ENCODE data around the gene YWHAG. TPM values are rescaled to one million over a fixed set of nuclear protein-coding genes. Genes with fewer than 3 reads are reported as not detected.
"Not testable (repeated sequence)": the region's sequence is repeated elsewhere in the genome, so short reads cannot be mapped to it uniquely, and the experiment has no call there.

Gene YWHAG
- 94.7 TPM for polyA plus RNA-seq
- long read RNA-seq, donor 1, transcript YWHAG-201 (2 exons, 3,750 nt): major isoform, 18 of 18 reads
- long read RNA-seq, donor 1, partial matches to known transcripts: 0 of 18 reads
- long read RNA-seq, donor 1, other reads (novel, unspliced or antisense): 0 of 18 reads
- long read RNA-seq, donor 2, transcript YWHAG-201 (2 exons, 3,750 nt): major isoform, 51 of 152 reads
- long read RNA-seq, donor 2, partial matches to known transcripts: 101 of 152 reads
- long read RNA-seq, donor 2, other reads (novel, unspliced or antisense): 0 of 152 reads
- long read RNA-seq, donor 3, transcript YWHAG-201 (2 exons, 3,750 nt): major isoform, 43 of 43 reads
- long read RNA-seq, donor 3, partial matches to known transcripts: 0 of 43 reads
- long read RNA-seq, donor 3, other reads (novel, unspliced or antisense): 0 of 43 reads
- long read RNA-seq, donor 4, transcript YWHAG-201 (2 exons, 3,750 nt): major isoform, 7 of 7 reads
- long read RNA-seq, donor 4, partial matches to known transcripts: 0 of 7 reads
- long read RNA-seq, donor 4, other reads (novel, unspliced or antisense): 0 of 7 reads
- long read RNA-seq, donor 5, transcript YWHAG-201 (2 exons, 3,750 nt): major isoform, 18 of 18 reads
- long read RNA-seq, donor 5, partial matches to known transcripts: 0 of 18 reads
- long read RNA-seq, donor 5, other reads (novel, unspliced or antisense): 0 of 18 reads
- long read RNA-seq, donor 6, transcript YWHAG-201 (2 exons, 3,750 nt): major isoform, 33 of 33 reads
- long read RNA-seq, donor 6, partial matches to known transcripts: 0 of 33 reads
- long read RNA-seq, donor 6, other reads (novel, unspliced or antisense): 0 of 33 reads
- long read RNA-seq, donor 7, transcript YWHAG-201 (2 exons, 3,750 nt): major isoform, 25 of 25 reads
- long read RNA-seq, donor 7, partial matches to known transcripts: 0 of 25 reads
- long read RNA-seq, donor 7, other reads (novel, unspliced or antisense): 0 of 25 reads
- long read RNA-seq, donor 8, transcript YWHAG-201 (2 exons, 3,750 nt): major isoform, 44 of 44 reads
- long read RNA-seq, donor 8, partial matches to known transcripts: 0 of 44 reads
- long read RNA-seq, donor 8, other reads (novel, unspliced or antisense): 0 of 44 reads
- long read RNA-seq, donor 9, transcript YWHAG-201 (2 exons, 3,750 nt): major isoform, 33 of 33 reads
- long read RNA-seq, donor 9, partial matches to known transcripts: 0 of 33 reads
- long read RNA-seq, donor 9, other reads (novel, unspliced or antisense): 0 of 33 reads
- long read RNA-seq, donor 10, transcript YWHAG-201 (2 exons, 3,750 nt): major isoform, 54 of 54 reads
- long read RNA-seq, donor 10, partial matches to known transcripts: 0 of 54 reads
- long read RNA-seq, donor 10, other reads (novel, unspliced or antisense): 0 of 54 reads
- long read RNA-seq, donor 11, transcript YWHAG-201 (2 exons, 3,750 nt): major isoform, 34 of 34 reads
- long read RNA-seq, donor 11, partial matches to known transcripts: 0 of 34 reads
- long read RNA-seq, donor 11, other reads (novel, unspliced or antisense): 0 of 34 reads

GRCh38 chr7:76358481-76359110 is at the start of gene YWHAG:
YWHAG (minus strand) TSS chr7:76358991; CDS start chr7:76358808, 183 bp downstream.
- peak; percentile 89 to 93 for DNase-seq
- Histone ChIP-seq H3K27ac (ENCODE audit: low read length) (peak within 1 kb of the TSS; percentile 100), H3K4me1 (ENCODE audit: control insufficient read depth, insufficient read depth, low read length) (peaks cover 11% of the 10 kb centered on the region), H3K27me3 (ENCODE audit: control insufficient read depth, insufficient read depth, low read length) (no peaks in the 10 kb centered on the region), H3K4me3 (ENCODE audit: low read length) (peak within 1 kb of the TSS; percentile 94), H3K36me3 (ENCODE audit: control insufficient read depth, insufficient read depth, low read length) (peaks cover 5% of the 10 kb centered on the region), H3K9me3 (ENCODE audit: control insufficient read depth, low read depth, low read length) (no peaks in the 10 kb centered on the region)
- no CpG with 5 or more reads among the region's 80 CpGs for WGBS (ENCODE audit: insufficient coverage, low lambda C conversion rate)

DNA sequence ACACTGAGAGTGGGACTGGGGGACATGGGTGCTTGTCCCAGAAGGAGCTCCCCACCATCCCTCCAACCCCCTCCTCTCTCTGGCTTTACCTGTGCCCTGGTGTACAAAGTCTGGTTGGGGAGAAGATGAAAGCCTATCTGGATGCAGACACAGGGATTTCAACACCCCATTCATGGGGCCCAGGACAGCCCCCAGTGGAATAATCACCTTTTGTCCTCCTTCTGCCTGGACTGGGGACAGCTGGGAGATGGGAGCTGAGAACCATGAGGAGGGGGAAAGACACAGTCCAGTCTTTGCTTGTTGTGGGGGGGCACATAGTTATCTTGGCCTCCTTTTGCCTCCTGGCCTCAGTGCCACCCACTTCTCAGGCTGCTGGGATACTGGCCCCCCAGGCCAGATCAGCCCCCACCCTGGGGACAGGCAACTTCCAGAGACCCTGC is 49.4 kb upstream of the YWHAG start:
- no peaks in the 10 kb centered on the region for H3K27me3 ChIP-seq (ENCODE audit: control insufficient read depth, insufficient read depth, low read length)
- H3K27ac ChIP-seq (ENCODE audit: low read length): no peak overlapping the region
- H3K4me3 ChIP-seq (ENCODE audit: low read length): no peak overlapping the region
- no peak for DNase-seq
- peaks cover 3% of the 10 kb centered on the region for H3K9me3 ChIP-seq (ENCODE audit: control insufficient read depth, low read depth, low read length)
- no peaks in the 10 kb centered on the region for H3K4me1 ChIP-seq (ENCODE audit: control insufficient read depth, insufficient read depth, low read length)
- no peaks in the 10 kb centered on the region for H3K36me3 ChIP-seq (ENCODE audit: control insufficient read depth, insufficient read depth, low read length)

DNA sequence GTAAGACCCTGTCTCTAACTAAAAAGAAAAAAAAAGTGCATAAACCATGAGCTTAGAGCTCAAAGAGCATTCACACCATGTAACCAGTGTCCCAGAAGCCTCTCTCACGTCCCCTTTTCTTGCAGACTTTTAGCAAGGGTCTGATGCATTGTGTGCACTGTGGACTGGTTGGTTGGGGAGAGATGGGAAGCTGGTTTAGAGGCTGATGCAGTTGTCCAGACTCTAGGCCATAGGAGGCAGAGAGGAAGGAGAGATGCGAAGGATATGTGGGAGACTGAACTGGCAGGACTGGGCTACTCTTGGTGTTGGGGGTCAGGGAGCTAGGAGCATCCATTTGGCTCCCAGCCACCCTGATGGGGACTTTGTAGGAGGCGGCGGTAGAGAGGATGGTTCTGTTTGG is 48.9 kb upstream of the YWHAG start:
- DNase-seq: no peak
- peaks cover 3% of the 10 kb centered on the region for H3K9me3 ChIP-seq (ENCODE audit: control insufficient read depth, low read depth, low read length)
- H3K27ac ChIP-seq (ENCODE audit: low read length): no peak overlapping the region
- H3K27me3 ChIP-seq (ENCODE audit: control insufficient read depth, insufficient read depth, low read length): no peaks in the 10 kb centered on the region
- H3K4me3 ChIP-seq (ENCODE audit: low read length): no peak overlapping the region
- no peaks in the 10 kb centered on the region for H3K36me3 ChIP-seq (ENCODE audit: control insufficient read depth, insufficient read depth, low read length)
- WGBS (ENCODE audit: insufficient coverage, low lambda C conversion rate): no CpG with 5 or more reads among the region's 4 CpGs
- no peaks in the 10 kb centered on the region for H3K4me1 ChIP-seq (ENCODE audit: control insufficient read depth, insufficient read depth, low read length)

DNA sequence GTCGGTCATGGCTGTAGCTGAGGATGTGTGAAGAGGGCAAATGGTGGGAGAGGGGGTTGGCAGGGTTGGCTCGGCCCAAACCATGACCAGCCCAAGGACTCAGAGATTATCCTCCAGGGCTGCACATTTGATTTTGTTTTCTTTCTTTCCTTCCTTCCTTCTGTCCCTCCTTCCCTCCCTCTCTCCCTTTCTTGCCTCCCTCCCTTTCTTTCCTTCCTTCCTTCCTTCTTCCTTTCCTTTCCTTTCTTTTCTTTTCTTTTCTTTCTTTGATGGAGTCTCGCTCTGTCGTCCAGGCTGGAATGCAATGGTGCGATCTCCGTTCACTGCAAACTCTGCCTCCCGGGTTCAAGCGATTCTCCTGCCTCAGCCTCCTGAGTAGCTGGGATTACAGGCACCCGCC is 46.9 kb upstream of the YWHAG start:
- DNase-seq: no peak
- Histone ChIP-seq H3K9me3 (ENCODE audit: control insufficient read depth, low read depth, low read length) (peaks cover 3% of the 10 kb centered on the region), H3K36me3 (ENCODE audit: control insufficient read depth, insufficient read depth, low read length) (no peaks in the 10 kb centered on the region), H3K4me3 (ENCODE audit: low read length) (no peak overlapping the region), H3K4me1 (ENCODE audit: control insufficient read depth, insufficient read depth, low read length) (no peaks in the 10 kb centered on the region), H3K27me3 (ENCODE audit: control insufficient read depth, insufficient read depth, low read length) (no peaks in the 10 kb centered on the region), H3K27ac (ENCODE audit: low read length) (no peak overlapping the region)
- no CpG with 5 or more reads among the region's 9 CpGs for WGBS (ENCODE audit: insufficient coverage, low lambda C conversion rate)

DNA sequence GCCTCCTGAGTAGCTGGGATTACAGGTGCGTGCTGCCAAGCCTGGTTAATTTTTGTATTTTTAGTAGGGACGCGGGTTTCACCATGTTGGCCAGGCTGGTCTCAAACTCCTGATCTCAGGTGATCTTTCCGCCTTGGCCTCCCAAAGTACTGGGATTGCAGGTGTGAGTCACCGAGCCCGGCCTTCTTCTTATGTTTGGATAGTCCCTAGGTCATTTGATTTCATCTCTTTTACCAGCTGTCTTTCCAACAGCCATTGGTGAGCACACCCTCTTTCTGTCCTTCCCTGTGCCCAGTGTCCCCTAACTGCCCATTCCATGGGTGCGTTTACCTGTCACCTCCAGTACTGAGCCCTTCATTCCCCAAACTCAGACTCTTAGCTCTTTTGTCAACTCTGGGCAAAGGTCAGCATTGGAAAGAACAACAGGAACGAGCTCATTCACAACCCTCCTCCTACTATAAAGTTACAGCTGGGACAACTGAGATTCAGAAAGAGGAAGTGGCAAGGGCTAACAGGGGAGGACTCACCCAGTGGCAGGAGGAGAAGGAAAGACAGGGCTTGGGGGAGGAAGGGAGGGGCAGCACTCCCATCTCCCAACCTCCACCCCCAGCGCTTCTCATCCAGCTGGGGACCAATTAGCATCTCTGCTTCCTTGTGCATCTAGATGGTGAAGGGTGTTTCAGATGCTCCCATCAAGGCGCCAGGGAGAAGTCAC is 45.1 kb upstream of the YWHAG start:
- no peaks in the 10 kb centered on the region for H3K36me3 ChIP-seq (ENCODE audit: control insufficient read depth, insufficient read depth, low read length)
- H3K27ac ChIP-seq (ENCODE audit: low read length): no peak overlapping the region
- peak in 1 of 2 donors; percentile 37 for DNase-seq
- H3K4me1 ChIP-seq (ENCODE audit: control insufficient read depth, insufficient read depth, low read length): no peaks in the 10 kb centered on the region
- no peaks in the 10 kb centered on the region for H3K27me3 ChIP-seq (ENCODE audit: control insufficient read depth, insufficient read depth, low read length)
- H3K4me3 ChIP-seq (ENCODE audit: low read length): no peak overlapping the region
- no CpG with 5 or more reads among the region's 10 CpGs for WGBS (ENCODE audit: insufficient coverage, low lambda C conversion rate)
- peaks cover 3% of the 10 kb centered on the region for H3K9me3 ChIP-seq (ENCODE audit: control insufficient read depth, low read depth, low read length)

DNA sequence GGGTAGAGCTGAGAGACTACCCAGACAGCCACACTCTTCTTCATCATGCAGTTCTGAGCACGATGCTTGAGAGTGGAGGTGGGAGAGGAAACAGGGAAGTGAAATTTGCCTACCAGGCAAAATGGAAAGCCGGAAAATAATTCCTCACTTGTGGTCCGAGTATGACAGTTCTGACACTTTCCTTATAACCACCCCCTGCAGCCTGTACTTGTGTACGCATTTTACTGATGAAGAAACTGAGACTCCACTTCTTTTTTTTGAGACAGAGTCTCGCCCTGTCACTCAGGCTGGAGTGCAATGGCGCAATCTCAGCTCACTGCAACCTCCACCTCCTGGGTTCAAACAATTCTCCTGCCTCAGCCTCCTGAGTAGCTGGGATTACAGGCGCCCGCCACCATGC is 44.3 kb upstream of the YWHAG start:
- no CpG with 5 or more reads among the region's 8 CpGs for WGBS (ENCODE audit: insufficient coverage, low lambda C conversion rate)
- H3K27ac ChIP-seq (ENCODE audit: low read length); DNase-seq; H3K9me3 ChIP-seq (ENCODE audit: control insufficient read depth, low read depth, low read length); H3K27me3 ChIP-seq (ENCODE audit: control insufficient read depth, insufficient read depth, low read length); H3K4me1 ChIP-seq (ENCODE audit: control insufficient read depth, insufficient read depth, low read length); H3K36me3 ChIP-seq (ENCODE audit: control insufficient read depth, insufficient read depth, low read length); H3K4me3 ChIP-seq (ENCODE audit: low read length): not testable (repeated sequence)

DNA sequence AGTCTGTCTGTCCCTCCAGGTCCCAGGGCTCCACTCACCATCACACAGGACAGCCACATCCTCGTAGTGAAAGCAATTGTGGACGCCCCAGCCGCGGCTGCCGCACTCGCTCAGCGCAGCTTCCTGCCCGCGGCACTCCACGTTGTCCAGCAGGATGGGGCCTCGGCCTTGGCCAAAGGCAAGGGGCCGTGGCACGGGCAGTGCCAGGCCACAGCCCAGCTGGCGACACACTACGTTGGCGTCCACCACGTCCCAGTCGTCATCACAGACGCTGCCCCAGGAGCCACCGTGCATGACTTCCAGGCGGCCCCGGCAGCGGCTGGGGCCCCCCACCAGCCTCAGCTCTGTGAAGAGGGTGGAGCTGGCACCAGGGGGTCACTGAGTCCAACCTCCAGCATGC is 41.5 kb upstream of the YWHAG start:
- Histone ChIP-seq H3K4me3 (ENCODE audit: low read length) (no peak overlapping the region), H3K9me3 (ENCODE audit: control insufficient read depth, low read depth, low read length) (peaks cover 7% of the 10 kb centered on the region), H3K4me1 (ENCODE audit: control insufficient read depth, insufficient read depth, low read length) (peaks cover 8% of the 10 kb centered on the region), H3K27ac (ENCODE audit: low read length) (no peak overlapping the region), H3K27me3 (ENCODE audit: control insufficient read depth, insufficient read depth, low read length) (no peaks in the 10 kb centered on the region), H3K36me3 (ENCODE audit: control insufficient read depth, insufficient read depth, low read length) (no peaks in the 10 kb centered on the region)
- DNase-seq: no peak
- WGBS (ENCODE audit: insufficient coverage, low lambda C conversion rate): 100% methylated on average over 1 of the region's 23 CpGs

DNA sequence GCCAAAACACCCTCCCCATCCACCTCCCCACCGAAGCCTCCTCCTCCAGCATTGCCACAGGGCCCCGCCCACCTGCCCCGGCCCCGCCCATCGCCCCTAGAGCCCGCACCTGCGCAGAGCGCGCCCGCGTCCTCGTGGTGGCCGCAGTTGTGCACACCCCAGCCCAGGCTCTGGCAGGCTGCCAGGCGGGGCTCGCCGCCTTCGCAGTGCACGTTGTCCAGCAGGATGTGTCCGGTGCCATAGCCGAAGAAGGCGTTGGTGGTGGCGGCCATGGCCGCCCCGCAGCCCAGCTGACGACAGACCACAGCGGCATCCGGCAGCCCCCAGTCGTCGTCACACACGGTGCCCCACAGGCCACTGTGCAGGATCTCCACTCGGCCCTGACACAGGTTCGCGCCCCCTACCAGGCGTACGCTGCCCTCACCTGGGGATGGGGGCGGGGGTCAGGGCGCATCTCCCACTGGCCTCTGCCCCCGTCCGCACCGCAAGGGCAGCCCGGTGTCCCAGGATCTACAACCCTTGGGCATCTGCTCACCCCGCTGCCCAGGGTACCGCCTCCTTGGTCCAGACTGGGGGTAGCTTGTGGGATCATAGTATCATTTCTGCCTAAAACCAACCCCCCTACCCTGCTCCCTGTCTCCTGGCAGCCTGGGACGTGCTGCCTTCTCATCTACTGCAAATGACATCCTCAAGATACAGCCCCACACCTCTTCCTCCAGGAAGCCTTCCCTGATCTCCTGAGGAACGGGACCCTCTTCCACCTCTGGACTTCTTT is 38.8 kb upstream of the YWHAG start:
- DNase-seq: peak; percentile 72 to 78
- Histone ChIP-seq H3K36me3 (ENCODE audit: control insufficient read depth, insufficient read depth, low read length) (no peaks in the 10 kb centered on the region), H3K27ac (ENCODE audit: low read length) (no peak overlapping the region), H3K9me3 (ENCODE audit: control insufficient read depth, low read depth, low read length) (peaks cover 4% of the 10 kb centered on the region), H3K27me3 (ENCODE audit: control insufficient read depth, insufficient read depth, low read length) (no peaks in the 10 kb centered on the region), H3K4me1 (ENCODE audit: control insufficient read depth, insufficient read depth, low read length) (peaks cover 13% of the 10 kb centered on the region), H3K4me3 (ENCODE audit: low read length) (peak overlapping the region; percentile 48)
- 60% methylated on average over 1 of the region's 45 CpGs for WGBS (ENCODE audit: insufficient coverage, low lambda C conversion rate)
